Spleen (tissue), 7 donors: ENCODE results near the gene NR2F1-AS1.

ENCODE experiments used
- POLR2A ChIP-seq, 3 donors: fragments of 450-650 bp; IDR thresholded peaks; one replicate each; pipeline ENCODE4 v1.5.1; 2017; ENCODE audit warnings: antibody characterized with exemption in 3 of 3, mild to moderate bottlenecking in 1 of 3
- POLR2AphosphoS5 ChIP-seq, 3 donors: sonication (generic); formaldehyde crosslinking; IDR thresholded peaks; one replicate each; pipeline ENCODE4 v1.5.1; 2017; ENCODE audit warnings: antibody characterized with exemption in 3 of 3
- TF ChIP-seq, protein P1 (sequence below), 11 experiments: fragments of 200-600 bp in 7 of 11; fragments of 450-650 bp in 4 of 11; sonication (generic) in 4 of 11; IDR thresholded peaks in 8 of 11; conservative IDR thresholded peaks in 3 of 11; 1 replicate in 7 of 11; 2 replicates in 4 of 11; pipeline versions ENCODE4 v1.4.0 to v1.8.0; 2016 to 2021; ENCODE audit warnings: antibody characterized with exemption in 11 of 11, inconsistent platforms in 4 of 11, mild to moderate bottlenecking in 1 of 11
- donor health status: DM: no; HTN: no; CAD: no; lungs with moderate emphysema.
- donor health status: DM: no; HTN: no; CAD: no.
- donor health status: DM: no; HTN: no; CAD: no.

DNA sequence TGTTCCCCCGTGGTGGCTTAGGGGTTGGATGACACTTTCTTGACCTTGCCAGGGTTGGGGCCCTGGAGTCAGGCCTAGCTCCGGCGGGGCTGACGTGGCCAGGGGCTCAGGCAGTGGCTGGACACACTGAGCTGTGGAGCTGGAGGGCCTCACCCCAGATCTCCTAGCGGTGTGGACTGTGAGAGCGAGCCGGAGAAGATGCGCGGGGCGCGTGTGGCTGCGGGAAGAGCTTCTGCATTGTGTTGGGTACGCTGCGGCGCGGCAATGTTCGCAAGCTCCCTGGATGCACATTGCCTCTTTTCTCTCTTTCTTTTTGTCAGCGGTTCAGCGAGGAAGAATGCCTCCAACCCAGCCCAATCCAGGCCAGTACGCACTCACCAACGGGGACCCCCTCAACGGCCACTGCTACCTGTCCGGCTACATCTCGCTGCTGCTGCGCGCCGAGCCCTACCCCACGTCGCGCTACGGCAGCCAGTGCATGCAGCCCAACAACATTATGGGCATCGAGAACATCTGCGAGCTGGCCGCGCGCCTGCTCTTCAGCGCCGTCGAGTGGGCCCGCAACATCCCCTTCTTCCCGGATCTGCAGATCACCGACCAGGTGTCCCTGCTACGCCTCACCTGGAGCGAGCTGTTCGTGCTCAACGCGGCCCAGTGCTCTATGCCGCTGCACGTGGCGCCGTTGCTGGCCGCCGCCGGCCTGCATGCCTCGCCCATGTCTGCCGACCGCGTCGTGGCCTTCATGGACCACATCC lies 6.8 kb upstream of the NR2F1-AS1 start:
- TF ChIP-seq, protein P1, sequence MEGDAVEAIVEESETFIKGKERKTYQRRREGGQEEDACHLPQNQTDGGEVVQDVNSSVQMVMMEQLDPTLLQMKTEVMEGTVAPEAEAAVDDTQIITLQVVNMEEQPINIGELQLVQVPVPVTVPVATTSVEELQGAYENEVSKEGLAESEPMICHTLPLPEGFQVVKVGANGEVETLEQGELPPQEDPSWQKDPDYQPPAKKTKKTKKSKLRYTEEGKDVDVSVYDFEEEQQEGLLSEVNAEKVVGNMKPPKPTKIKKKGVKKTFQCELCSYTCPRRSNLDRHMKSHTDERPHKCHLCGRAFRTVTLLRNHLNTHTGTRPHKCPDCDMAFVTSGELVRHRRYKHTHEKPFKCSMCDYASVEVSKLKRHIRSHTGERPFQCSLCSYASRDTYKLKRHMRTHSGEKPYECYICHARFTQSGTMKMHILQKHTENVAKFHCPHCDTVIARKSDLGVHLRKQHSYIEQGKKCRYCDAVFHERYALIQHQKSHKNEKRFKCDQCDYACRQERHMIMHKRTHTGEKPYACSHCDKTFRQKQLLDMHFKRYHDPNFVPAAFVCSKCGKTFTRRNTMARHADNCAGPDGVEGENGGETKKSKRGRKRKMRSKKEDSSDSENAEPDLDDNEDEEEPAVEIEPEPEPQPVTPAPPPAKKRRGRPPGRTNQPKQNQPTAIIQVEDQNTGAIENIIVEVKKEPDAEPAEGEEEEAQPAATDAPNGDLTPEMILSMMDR (IDR thresholded peaks at IDR 0.05 in 8 of 11, conservative IDR thresholded peaks at IDR 0.05 in 3 of 11): no peak
- TF ChIP-seq POLR2A (IDR thresholded peaks at IDR 0.05) (no peak), POLR2AphosphoS5 (IDR thresholded peaks at IDR 0.05) (no peak)
